Activated CD4-positive, alpha-beta T cell treated with anti-CD3 and anti-CD28 coated beads, Interleukin-2, amount 50 U/mL, for 48 hours (primary cell): ENCODE results near the gene SESN2.

Source experiments
- DNase-seq, 2 experiments: peaks; one replicate each; pipeline ENCODE4 v3.0.0-alpha.2; 2020

SESN2 gene

GRCh38 chr1:28259252-28259933 lies at the start of gene SESN2:
SESN2 (plus strand) TSS chr1:28259518; CDS start chr1:28259848, 330 bp downstream.
- DNase-seq: peak; percentile 99

- no peak for DNase-seq
Measured at GRCh38 chr1:28209700-28210099, 49.6 kb upstream of the SESN2 start.

GRCh38 chr1:28213315-28213714 lies 46.0 kb upstream of the SESN2 start:
- no peak for DNase-seq

- no peak for DNase-seq
Measured at GRCh38 chr1:28229089-28229488, 30.2 kb upstream of the SESN2 start.

GRCh38 chr1:28229996-28230395 lies 29.3 kb upstream of the SESN2 start:
- no peak for DNase-seq

- peak; percentile 98 for DNase-seq
Measured at GRCh38 chr1:28232558-28233263, 26.6 kb upstream of the SESN2 start, which contains the start of gene DNAJC8. DNAJC8 (minus strand) TSS chr1:28233029; CDS start chr1:28232998, 31 bp downstream.

- no peak for DNase-seq
Measured at GRCh38 chr1:28233264-28233606, 26.1 kb upstream of the SESN2 start.

- DNase-seq: peak; percentile 94 to 96
Measured at GRCh38 chr1:28235755-28236655, 23.3 kb upstream of the SESN2 start, which contains the start of gene ATP5IF1. ATP5IF1 (plus strand) TSS chr1:28236124; CDS start chr1:28236184, 60 bp downstream.

GRCh38 chr1:28236656-28237322 lies 22.5 kb upstream of the SESN2 start:
- DNase-seq: no peak

GRCh38 chr1:28239004-28239403 lies 20.3 kb upstream of the SESN2 start:
- no peak for DNase-seq

GRCh38 chr1:28240024-28240423 lies 19.3 kb upstream of the SESN2 start:
- no peak for DNase-seq

GRCh38 chr1:28241638-28242241 lies 17.6 kb upstream of the SESN2 start:
- no peak for DNase-seq

GRCh38 chr1:28243685-28244311 lies 15.5 kb upstream of the SESN2 start:
- no peak for DNase-seq

GRCh38 chr1:28244549-28245251 lies 14.6 kb upstream of the SESN2 start:
- DNase-seq: no peak

- DNase-seq: no peak
Measured at GRCh38 chr1:28246427-28246832, 12.9 kb upstream of the SESN2 start.

GRCh38 chr1:28247612-28248272 lies 11.6 kb upstream of the SESN2 start:
- no peak for DNase-seq

- peak; percentile 86 to 90 for DNase-seq
Measured at GRCh38 chr1:28248273-28249012, 10.9 kb upstream of the SESN2 start.

- peak in 1 of 2 experiments; percentile 40 for DNase-seq
Measured at GRCh38 chr1:28249013-28249865, 10.1 kb upstream of the SESN2 start.

GRCh38 chr1:28249866-28250295 lies 9.4 kb upstream of the SESN2 start:
- DNase-seq: no peak
